HG02981 (cell line): Measurements from ENCODE around the gene USP20.
"Not testable (repeated sequence)": the region's sequence is repeated elsewhere in the genome, so short reads cannot be mapped to it uniquely, and the experiment has no call there.

Experiments used
- ATAC-seq: cut with Tn5 transposase; IDR thresholded peaks from one replicate; pipeline ENCODE4 v1.9.1; 2021; ENCODE audit warnings: mild to moderate bottlenecking, moderate library complexity; ENCODE audit not compliant: unreplicated experiment

The USP20 gene

DNA sequence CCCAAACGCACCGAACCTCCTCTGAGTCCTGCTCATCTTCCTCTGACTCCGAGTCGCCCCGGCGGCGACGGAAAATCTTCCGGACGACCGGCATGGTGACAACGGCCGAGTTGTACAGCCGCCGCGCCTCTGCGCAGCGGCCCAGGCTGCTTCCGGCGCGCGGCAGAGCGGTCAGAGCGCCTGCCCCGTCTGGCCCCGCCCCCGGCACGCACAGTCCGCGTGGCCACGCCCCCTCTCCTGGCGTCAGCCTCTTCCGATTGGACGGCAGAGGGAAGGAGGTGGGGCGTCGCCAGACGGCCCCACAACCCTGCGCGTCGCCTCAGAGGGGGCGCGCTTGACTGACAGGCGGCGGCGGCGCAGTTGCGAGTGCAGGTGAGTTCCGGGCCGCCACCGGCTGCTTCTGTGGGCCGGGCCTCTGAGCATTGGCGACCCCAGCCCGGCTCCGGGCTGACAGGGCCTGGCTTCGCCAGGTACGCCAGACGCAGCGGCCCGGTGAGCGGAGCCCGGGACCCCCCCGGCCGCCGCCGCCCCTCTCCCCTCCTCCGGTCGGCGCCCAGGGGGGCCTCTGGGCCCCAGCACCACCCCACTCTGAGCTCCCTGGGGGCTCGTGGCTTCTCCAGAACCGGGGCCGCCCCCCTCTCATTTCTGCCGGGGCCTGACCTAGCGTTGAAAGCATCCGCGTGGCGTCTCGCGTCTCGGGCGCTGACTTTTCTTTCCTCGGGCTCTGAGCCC is at the start of gene USP20, which contains the start of gene C9orf78:
USP20 (plus strand) TSS at position 331 of the 732 bp plus-strand sequence. CDS start 17,098 bp downstream, outside the sequence.
C9orf78 (minus strand) TSS at position 148 of the 732 bp plus-strand sequence; CDS start at position 94, 54 bp downstream.
- peak; percentile 94 for ATAC-seq

DNA sequence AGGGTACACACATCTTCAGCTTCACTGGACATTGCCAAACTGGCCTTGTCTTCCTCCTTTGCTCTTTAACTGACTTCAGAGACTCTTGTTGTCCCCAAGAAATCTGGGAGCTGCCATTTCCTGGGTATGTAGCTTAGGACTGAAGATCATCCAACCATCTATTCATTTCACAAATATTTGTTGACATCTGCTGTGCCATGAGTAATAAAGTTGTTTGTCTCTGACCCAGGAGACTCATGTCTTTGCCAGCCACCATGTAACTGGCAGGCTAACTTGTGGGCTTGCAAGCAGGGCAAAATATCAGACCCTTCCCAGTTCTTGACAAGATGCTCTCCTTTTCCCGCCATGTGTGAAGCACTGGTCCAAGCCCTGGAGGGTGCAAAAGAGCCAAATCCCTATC is 49.4 kb upstream of the USP20 start:
- no peak for ATAC-seq

DNA sequence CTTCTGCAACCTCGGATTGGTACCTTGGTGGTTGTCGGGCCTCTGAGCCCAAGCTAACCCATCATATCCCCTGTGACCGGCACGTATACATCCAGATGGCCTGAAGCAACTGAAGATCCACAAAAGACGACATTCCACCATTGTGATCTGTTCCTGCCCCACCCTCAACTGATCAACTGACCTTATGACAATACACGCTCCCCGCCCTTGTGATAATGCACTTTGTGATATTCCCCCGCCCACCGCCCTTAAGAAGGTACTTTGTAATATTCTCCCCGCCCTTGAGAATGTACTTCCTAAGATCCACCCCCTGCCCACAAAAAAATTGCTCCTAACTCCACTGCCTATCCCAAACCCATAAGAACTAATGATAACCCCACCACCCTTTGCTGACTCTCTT is 48.8 kb upstream of the USP20 start:
- ATAC-seq: no peak

DNA sequence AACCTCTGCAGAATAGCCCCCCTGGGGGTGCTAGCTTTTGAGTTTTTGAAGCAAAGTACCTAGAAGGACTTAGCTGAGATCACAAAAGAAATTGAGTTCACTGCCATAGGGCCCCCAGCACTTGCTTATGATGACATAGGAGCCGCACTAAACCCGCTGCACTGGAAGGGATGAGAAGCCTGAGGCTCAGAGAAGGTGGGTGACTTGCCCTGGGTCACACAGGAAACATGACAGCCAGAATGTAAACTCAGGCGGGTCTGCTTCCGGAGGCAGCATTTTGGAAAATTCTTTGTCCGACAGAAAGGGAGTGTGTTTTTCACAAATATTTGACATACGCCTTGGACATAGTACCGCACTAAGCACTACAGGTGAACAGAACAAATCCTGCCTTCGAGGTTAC is 40.7 kb upstream of the USP20 start:
- no peak for ATAC-seq

DNA sequence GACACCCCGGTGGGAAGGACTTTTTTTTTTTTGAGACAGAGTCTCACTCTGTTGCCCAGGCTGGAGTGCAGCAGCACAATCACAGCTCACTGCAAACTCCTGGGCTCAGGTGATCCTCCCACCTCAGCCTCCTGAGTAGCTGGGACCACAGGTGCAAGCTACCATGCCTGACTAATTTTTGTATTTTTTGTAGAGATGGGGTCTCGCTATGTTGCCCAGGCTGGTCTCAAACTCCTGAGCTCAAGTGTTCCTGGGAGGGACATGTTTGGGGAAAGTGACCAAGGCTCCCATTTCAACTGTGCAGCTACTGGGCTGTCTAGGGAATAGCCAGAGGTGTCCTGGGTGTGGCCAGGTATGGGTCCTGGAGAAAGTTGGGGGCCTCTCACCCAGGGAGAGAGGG is 39.2 kb upstream of the USP20 start:
- ATAC-seq: not testable (repeated sequence)

DNA sequence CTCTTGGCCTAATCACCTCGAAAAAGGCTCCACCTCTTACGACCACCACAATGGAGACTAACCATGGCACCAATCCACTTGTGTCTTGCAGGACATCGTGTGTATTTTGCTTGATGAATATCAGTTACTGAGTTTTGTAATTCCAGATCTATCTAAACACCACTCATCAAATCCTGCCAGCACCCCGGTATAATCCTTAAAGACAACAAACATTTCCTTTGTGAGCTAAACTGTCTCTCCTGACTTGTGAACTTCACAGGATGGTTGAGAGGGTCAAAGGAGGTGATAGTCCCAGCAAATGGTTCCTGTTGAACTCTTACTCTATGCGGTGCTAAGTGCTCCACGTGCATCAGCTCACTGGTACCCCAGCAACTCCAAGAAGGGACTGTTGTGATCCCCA is 36.3 kb upstream of the USP20 start:
- ATAC-seq: no peak

DNA sequence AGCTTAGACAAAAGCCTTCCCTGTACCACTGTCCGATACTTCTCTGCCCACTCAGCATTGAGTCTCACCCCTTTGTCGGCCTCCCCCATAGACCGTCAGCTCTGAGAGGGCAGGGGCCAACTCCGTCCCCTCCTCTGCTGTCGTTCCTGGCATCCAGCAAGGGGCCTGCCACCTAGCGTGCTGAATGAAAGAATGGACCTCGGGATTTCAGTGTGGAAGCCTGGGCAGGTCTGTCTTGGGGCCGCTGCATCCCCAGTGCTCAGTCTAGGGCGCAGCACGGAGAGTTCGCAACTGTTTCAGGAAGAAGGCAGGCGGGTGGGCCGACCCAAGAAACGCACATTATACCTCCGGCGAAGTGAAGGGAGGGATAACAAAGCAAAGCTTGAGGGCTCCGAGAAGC is 33.8 kb upstream of the USP20 start:
- no peak for ATAC-seq

DNA sequence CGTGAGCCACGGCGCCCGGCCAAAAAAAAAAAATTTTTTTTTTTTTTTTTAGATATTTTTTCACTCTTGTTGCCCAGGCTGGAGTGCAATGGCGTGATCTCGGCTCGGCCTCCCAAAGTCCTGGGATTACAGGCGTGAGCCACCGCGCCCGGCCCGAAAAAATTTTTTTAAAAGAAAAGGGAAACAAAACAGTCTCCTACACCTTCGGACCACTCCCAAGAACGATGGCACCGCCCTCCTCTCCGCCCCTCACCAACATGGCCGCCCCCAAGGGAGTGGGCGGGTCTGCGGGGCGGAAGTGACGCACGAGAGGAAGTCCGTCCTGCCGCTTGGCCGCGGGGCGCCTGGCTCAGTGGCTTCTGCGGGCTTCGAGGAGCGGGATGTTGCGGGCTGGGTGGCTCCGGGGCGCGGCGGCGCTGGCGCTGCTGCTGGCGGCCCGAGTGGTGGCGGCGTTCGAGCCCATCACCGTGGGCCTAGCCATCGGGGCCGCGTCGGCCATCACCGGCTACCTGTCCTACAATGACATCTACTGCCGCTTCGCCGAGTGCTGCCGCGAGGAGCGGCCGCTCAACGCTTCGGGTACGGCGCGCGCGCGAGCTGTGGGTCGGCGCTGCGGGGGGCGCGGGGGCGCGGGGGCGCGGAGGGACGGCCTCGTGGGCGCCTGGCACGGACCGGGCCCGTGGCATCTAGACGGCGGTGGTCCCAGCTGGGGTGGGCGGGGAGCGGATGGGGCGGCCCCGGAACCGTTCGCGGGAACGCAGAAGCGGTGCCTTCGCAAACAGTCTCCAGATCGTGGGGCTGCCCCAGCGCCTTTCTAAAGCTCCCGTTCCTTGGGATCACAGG is 32.2 kb upstream of the USP20 start, which contains the start of gene TOR1B:
TOR1B (plus strand) TSS at position 352 of the 843 bp plus-strand sequence; CDS start at position 381, 29 bp downstream.
- ATAC-seq: peak; percentile 93

DNA sequence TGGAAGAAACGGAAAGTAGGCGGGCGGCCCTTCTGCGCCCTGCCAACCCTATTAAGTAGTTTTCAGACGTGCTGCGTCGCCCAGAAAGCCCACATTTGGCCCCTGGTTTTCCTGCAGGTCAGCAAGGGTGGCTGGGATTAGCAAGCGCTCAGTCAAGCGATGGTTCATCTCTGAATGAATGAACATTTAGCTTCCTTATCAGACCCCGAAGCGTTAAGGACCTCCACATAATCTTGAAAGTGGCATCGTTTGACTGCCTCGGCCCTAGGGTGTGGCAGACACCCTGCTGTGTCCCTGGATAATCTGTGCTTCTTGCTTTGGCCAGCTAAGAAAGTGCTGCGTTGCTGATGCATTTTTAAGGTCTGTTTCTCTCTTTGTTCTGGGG is 31.6 kb upstream of the USP20 start:
- ATAC-seq: no peak

DNA sequence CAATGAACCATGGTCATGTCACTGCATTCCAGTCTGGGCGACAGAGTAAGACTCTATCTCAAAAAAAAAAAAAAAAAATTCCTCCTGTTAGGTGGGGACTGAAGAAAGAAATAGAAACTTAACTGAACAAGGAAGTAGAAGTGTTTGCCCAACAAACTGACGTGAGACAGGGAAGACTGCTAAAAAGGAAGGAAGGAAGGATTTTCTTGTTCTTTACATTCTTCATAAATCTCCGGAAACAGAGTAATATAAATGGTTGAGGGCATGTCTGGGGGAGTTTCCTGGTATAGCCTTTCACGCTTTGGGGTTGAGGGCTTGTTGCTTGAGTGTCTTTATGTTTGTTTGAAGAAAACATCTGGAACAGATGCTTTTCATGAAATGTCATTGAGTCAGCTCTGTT is 29.2 kb upstream of the USP20 start:
- ATAC-seq: no peak

DNA sequence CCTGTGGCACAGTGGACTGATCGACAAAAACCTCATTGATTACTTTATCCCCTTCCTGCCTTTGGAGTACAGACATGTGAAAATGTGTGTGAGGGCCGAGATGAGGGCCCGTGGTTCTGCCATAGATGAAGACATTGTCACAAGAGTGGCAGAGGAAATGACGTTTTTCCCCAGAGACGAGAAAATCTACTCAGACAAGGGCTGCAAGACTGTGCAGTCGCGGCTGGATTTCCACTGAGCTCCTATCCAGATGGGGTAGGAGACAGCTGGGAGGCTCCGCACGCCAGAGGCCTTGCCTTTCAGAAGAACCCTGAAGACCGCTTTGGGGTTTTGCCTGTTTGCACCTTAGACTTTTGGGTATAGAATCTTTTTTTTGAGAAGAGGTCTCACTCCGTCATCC is 25.9 kb upstream of the USP20 start:
- no peak for ATAC-seq

DNA sequence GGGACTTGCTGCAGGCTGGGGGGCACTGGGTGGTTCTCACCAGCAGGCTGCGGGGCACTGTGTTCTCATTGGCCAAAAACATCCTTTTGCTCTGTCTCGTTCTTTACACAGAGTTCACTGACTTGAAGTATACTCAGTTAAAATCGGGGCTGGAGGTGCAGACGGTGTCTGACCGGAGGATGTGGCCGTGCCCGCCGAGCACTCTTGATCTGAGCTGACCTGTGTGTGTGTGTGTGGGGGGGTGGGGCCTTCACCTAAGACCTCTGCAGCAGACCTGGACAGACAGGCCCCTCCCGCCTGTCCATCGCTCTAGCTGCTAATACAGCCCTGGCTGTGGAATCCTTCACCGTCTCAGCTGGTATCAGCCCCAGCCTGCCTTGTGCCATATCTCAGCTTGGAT is 25.1 kb upstream of the USP20 start:
- ATAC-seq: no peak

DNA sequence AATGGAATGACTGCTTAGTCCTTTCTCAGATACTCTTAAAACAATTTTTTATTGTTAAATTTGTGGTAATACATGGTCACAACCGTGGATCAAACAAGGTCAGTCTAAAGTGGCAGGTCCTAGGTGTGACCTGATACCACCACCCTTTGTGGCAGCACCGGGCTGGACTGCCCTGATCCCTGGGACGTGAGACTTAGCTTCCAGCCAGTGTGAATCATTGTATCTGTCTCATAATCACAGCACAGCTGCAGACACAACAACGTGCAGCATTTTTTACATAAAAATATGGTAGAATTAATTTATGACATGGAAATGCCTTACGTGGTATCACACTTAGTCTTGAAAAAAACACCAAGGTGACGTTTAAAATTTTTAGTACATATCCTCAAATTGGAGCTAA is 24.5 kb upstream of the USP20 start:
- no peak for ATAC-seq

DNA sequence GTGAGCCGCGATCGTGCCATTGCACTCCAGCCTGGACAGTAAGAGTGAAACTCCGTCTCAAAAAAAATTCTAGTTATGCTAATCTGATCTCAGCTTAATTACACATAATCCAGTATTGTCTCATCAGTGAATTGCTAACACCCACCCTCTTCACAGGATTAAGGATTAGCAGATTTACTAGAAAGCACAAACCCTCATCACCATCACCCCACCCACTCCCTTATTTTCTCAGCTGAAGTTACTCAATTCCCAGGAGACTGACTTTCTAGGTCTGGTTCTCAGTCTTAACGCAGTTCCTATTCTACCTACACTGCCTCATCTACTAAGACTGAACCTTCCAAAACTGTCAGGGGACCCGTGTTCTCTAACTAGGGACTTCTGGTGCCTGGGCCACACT is 23.3 kb upstream of the USP20 start:
- ATAC-seq: no peak

DNA sequence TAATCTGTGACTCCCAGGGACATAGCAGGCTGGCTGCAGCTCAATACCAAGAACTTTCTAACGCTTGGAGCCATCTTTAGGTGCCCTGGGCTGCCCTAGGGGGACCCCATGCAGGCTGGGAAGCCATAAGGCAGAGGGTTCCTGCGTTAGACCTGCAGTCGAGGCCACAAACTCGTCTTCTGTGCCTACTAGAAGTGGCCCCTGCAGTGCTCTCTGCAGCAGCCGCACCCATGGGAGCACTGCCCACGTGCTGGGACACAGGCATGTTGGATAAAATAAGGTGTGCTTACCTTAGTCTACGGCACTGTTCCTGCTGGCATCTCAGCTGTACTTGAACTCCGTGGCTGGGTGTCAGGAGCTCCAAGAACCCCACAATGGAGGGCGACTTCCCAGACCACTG is 22.9 kb upstream of the USP20 start:
- no peak for ATAC-seq

DNA sequence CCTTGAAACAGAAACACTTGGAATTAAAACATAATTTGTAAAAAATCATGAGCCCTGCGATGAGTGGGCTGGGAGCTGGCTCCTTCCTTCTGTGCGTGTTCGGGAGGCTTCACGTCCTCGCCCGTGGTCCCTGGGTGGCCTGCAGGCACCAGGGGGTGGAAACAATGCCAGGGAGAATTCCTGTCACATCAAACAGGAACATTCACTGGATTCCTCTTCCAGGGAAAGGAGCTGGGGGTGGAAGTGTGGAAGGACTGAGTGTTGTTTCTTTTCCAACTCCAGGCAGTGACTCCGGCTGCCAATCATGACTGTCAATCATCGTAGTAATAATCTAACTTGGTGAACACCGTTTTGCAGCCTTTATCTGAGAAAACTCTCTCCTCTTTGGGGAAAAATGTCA is 21.6 kb upstream of the USP20 start:
- no peak for ATAC-seq

DNA sequence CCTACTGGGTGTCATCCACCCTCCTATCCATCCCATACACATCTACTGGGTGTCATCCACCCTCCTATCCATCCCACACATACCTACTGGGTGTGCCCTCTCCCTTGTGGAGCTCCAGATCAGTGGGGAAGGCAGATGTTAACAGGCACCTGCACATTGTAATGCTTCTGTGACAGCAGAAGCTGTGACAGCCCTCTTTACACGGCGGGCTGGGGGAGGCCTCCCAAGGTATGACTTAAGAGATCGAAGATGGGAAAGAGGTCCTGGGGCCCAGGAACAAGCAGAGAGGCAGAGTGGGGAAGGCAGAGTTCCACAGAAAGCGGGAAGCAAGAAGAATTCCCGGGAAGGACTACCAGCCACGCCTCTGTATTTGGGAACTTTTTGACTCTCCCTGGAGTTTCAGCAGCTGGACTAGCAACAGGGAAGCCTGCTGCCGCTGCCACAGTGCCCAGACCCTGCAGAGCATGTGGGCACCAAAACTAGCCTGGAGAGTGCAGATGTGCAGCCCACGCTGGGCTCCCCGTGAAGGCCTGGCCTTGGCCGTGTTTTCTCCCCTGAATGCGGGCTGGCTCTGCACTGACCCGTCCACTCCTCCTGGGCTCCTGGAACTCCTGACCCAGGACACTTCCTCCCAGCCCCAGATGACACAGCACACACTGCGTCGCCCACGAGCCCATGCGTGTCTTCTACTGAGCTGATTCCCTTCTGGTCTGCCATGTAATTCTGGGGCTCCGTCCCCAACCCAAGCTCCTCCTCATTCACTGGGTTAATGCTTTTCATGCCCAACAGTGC is 20.6 kb upstream of the USP20 start:
- ATAC-seq: no peak

DNA sequence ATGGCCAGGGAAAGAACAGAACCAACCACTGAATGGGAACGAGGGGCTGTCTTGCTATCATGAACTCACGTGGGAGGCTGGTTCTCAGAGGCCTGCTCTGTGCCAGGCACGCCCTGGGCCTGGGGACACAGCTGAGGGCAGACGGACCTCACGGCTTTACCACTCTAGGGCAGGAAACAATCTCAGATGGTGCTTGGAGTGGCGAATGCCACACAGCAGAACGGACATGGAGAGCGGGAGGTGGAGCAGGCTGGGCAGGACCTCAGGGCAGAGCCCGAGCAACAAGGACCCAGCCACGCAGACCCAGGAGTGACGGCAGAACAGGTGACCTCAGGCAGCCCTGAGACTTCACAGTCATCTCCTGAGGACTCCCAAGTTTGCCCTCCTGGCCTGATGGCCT is 20.0 kb upstream of the USP20 start:
- no peak for ATAC-seq

DNA sequence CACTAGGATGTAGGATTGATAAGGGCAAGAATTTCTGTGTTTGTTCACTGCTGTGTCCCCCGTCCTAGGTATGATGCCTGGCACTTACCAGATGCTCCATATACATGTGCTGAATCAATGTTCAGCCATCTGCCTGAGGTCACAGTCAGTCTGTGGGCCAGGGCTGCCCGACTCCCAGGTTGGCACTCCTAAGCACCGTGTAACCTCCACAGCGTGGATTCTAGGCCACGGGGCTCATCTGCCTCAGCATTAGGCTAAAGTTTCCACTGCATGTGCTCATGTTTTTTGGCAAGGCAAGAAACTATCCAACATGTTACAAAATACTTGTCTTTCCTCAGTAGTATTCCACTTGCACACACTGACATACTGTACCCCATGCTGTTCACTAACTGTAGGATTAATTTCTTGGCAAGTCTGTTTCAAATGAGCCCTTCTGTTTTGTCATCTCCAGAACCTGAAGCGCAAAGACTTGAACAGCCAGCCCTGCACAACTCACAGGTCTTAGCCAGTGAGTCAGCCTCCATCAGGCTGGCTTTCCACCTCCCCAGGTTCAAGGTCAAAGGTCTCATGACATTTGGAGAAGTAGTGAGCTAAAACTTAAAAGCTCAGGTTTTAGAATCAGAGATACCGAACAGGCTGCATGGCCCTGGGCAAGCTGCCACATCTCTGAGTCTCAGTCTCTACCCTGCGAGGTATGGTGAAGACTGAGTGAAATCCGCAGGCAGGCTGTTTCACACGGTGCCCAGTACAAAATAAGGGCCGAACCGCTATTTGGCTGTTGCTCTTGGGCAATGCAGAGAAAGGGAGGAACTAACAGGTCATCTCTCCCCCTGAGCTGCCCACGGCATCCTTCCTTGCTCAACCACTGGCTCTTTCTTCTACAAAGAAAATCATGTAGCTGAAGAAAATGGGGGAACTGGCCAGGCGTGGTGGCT is 18.5 kb upstream of the USP20 start:
- ATAC-seq: no peak

DNA sequence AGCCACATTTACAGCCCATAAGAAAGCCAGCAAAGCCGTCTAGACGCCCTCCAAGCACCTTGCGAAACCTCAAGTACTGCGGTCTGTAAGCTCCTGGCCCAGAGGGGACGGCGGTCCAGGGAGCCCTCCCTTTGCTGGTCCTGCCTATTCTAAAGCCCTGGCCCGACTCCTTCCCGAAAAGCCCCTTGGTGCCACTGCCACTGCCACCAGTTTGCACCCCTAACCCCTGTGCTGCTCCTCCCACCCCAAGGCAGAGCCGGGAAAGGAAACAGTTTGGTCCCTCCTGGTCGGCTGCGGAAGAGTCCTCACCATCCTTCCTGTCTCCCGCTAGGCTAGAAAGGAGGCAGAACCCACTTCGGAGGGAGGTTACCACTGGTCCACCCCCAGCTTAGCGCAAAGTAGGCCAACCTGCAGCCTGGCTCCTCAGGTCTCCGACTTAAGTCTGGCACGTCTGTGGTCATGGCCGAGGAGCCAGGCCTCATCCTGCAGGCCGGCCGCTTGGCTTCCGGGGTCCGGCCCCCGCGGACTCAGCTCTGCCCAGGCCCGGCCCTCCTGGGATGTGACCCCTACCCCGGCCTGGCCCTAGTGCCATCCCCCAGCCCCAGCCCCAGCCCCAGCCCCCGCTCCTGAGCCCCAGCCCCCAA is 12.2 kb upstream of the USP20 start:
- no peak for ATAC-seq
